ENCODE results near the gene SERAC1.
"Not testable (repeated sequence)": the region's sequence is repeated elsewhere in the genome, so short reads cannot be mapped to it uniquely, and the experiment has no call there.

- TF ChIP-seq TAF1 (IDR thresholded peaks at IDR 0.05; ENCODE audit: borderline replicate concordance, low read depth, low read length); CTCF (IDR thresholded peaks at IDR 0.05); ELF1 (IDR thresholded peaks at IDR 0.05); MAX (IDR thresholded peaks at IDR 0.05; ENCODE audit: low read depth); EP300 (IDR thresholded peaks at IDR 0.05; ENCODE audit: borderline replicate concordance in 1 of 2, low read depth in 1 of 2, low read length in 1 of 2); RAD21 (IDR thresholded peaks at IDR 0.05; ENCODE audit: low read length); NFIC (IDR thresholded peaks at IDR 0.05; ENCODE audit: borderline replicate concordance); RFX5 (IDR thresholded peaks at IDR 0.05; ENCODE audit: low read length); YY1 (IDR thresholded peaks at IDR 0.05; ENCODE audit: low read depth); POLR2AphosphoS5 (IDR thresholded peaks at IDR 0.05; ENCODE audit: low read depth, low read length); REST (IDR thresholded peaks at IDR 0.05; ENCODE audit: low read depth, low read length): not testable (repeated sequence)
These were observed 41.7 kb upstream of the SERAC1 start for GRCh38 chr6:158209582-158210333.

Data from SK-N-SH (cell line).